ENCODE results near the gene AAMDC. TPM values are rescaled to one million over a fixed set of nuclear protein-coding genes. Genes with fewer than 3 reads are reported as not detected.

Gene AAMDC
- total RNA-seq = 10 to 100 TPM; 14.6 to 47.9 (median 36.7) TPM

DNA sequence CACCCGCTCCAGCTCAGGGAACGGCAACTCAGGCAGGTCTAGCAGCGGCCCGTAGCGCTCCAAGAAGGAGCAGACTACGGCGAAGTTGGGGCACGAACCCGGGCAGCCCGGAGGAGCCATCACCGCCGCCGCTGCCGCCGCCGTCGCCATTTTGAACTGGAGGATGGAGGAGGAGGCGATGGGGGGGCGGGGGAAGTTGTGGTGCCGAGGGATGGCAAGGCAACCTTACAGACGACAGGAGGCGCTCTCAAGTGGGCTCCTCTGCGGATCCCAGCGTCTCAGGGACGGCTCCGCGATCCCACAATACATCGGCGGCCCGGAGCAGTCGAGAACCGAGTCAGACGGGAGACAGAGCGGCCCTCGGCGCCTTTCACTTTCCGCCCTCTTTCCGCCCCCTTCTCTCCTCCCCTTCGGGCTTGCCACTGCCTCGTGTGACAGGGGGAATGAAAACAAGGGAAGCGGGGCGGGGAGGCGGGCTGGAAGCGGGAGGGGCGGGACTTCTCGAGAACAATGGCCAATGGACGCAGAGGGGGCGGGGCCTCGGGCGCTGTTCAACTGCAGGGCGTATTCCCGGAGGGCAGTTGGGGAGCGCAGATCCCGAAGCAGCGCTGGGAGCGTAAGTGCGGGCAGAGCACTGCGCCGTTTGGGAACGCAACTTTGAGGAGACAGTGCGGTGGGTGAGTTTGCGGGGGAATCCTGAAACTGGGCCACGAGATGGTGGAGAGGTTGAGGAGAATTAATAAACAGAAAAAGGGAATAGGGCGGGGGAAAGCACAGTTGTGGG is at the start of gene AAMDC, which contains the start of gene RSF1:
AAMDC (plus strand) TSS at position 580 of the 784 bp plus-strand sequence. CDS start 21,353 bp downstream, outside the sequence.
RSF1 (minus strand) TSS at position 158 of the 784 bp plus-strand sequence; CDS start at position 150, 8 bp downstream.
- peak within 1 kb of the TSS; percentile 93 for H3K27ac ChIP-seq
- TF ChIP-seq, protein P1, sequence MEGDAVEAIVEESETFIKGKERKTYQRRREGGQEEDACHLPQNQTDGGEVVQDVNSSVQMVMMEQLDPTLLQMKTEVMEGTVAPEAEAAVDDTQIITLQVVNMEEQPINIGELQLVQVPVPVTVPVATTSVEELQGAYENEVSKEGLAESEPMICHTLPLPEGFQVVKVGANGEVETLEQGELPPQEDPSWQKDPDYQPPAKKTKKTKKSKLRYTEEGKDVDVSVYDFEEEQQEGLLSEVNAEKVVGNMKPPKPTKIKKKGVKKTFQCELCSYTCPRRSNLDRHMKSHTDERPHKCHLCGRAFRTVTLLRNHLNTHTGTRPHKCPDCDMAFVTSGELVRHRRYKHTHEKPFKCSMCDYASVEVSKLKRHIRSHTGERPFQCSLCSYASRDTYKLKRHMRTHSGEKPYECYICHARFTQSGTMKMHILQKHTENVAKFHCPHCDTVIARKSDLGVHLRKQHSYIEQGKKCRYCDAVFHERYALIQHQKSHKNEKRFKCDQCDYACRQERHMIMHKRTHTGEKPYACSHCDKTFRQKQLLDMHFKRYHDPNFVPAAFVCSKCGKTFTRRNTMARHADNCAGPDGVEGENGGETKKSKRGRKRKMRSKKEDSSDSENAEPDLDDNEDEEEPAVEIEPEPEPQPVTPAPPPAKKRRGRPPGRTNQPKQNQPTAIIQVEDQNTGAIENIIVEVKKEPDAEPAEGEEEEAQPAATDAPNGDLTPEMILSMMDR (IDR thresholded peaks at IDR 0.05) = peak; percentile 46 to 88
- TF ChIP-seq POLR2A (IDR thresholded peaks at IDR 0.05) (no peak), POLR2AphosphoS5 (IDR thresholded peaks at IDR 0.05) (peak in 1 of 3 donors; percentile 47)
- no peaks in the 10 kb centered on the region for H3K36me3 ChIP-seq
- H3K4me1 ChIP-seq = peaks cover 34% of the 10 kb centered on the region
- H3K27me3 ChIP-seq = no peaks in the 10 kb centered on the region
- WGBS = under 1% methylated on average over 41 of the region's 64 CpGs
- H3K9me3 ChIP-seq = no peaks in the 10 kb centered on the region
- DNase-seq (ENCODE audit: low spot score in 2 of 2) = peak; percentile 99 to 100
- H3K4me3 ChIP-seq = peak within 1 kb of the TSS; percentile 95

DNA sequence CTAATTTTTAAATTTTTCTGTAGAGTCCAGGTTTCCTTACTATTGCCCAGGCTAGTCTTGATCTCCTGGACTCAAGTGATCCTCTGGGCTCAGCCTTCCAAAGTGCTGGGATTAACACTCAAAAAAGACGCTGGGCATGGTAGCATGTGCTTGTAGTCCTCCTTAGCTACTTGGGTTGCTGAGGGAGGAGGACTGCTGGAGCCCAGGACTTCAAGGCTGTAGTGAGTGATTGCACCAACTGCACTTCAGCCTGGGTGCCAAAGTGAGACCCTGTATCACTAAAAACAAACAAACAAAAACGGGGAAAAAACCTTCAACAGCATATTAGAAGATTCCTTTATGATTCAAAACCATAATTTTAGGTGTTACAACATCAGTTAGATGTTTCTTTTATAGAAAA is 45.0 kb upstream of the AAMDC start:
- Histone ChIP-seq H3K9me3 (no peaks in the 10 kb centered on the region), H3K27me3 (no peaks in the 10 kb centered on the region), H3K4me3 (no peak overlapping the region), H3K4me1 (no peaks in the 10 kb centered on the region), H3K27ac (no peak overlapping the region), H3K36me3 (no peaks in the 10 kb centered on the region)
- TF ChIP-seq EP300 (IDR thresholded peaks at IDR 0.05) = no peak
- TF ChIP-seq, protein P1 (IDR thresholded peaks at IDR 0.05) = no peak
- no peak for TF ChIP-seq POLR2AphosphoS5 (IDR thresholded peaks at IDR 0.05)
- no peak for TF ChIP-seq POLR2A (IDR thresholded peaks at IDR 0.05)
- DNase-seq (ENCODE audit: low spot score in 2 of 2) = no peak
- 76% methylated on average over 2 of the region's 2 CpGs for WGBS

GRCh38 chr11:77776455-77776854 is 44.5 kb upstream of the AAMDC start:
- DNase-seq (ENCODE audit: low spot score in 2 of 2) = no peak

GRCh38 chr11:77778118-77778517 is 42.8 kb upstream of the AAMDC start:
- no peaks in the 10 kb centered on the region for H3K36me3 ChIP-seq
- H3K27ac ChIP-seq = no peak overlapping the region
- TF ChIP-seq, protein P1 (IDR thresholded peaks at IDR 0.05) = no peak
- TF ChIP-seq POLR2AphosphoS5 (IDR thresholded peaks at IDR 0.05) (no peak), POLR2A (IDR thresholded peaks at IDR 0.05) (no peak)
- H3K4me3 ChIP-seq = no peak overlapping the region
- no peak for DNase-seq (ENCODE audit: low spot score in 2 of 2)
- WGBS = 100% methylated on average over 1 of the region's 1 CpG
- H3K4me1 ChIP-seq = no peaks in the 10 kb centered on the region
- H3K27me3 ChIP-seq = no peaks in the 10 kb centered on the region
- no peaks in the 10 kb centered on the region for H3K9me3 ChIP-seq

More at GRCh38 chr11:77776455-77776854, 44.5 kb upstream of the AAMDC start:
- Histone ChIP-seq H3K36me3 (no peaks in the 10 kb centered on the region), H3K4me3 (no peak overlapping the region), H3K4me1 (no peaks in the 10 kb centered on the region), H3K27me3 (no peaks in the 10 kb centered on the region), H3K27ac (no peak overlapping the region), H3K9me3 (no peaks in the 10 kb centered on the region)
- 82% methylated on average over 1 of the region's 1 CpG for whole genome bisulfite sequencing
- TF ChIP-seq POLR2A (IDR thresholded peaks at IDR 0.05) (no peak), POLR2AphosphoS5 (IDR thresholded peaks at IDR 0.05) (no peak), EP300 (IDR thresholded peaks at IDR 0.05) (no peak)
- TF ChIP-seq, protein P1 (IDR thresholded peaks at IDR 0.05) = peak in 1 of 2 donors; percentile 9

GRCh38 chr11:77778549-77778948 is 42.4 kb upstream of the AAMDC start:
- WGBS = 13% methylated on average over 1 of the region's 1 CpG
- TF ChIP-seq POLR2AphosphoS5 (IDR thresholded peaks at IDR 0.05) (no peak), POLR2A (IDR thresholded peaks at IDR 0.05) (no peak), EP300 (IDR thresholded peaks at IDR 0.05) (no peak)
- TF ChIP-seq, protein P1 (IDR thresholded peaks at IDR 0.05) = no peak
- Histone ChIP-seq H3K27ac (no peak overlapping the region), H3K27me3 (no peaks in the 10 kb centered on the region), H3K4me3 (no peak overlapping the region), H3K9me3 (no peaks in the 10 kb centered on the region), H3K36me3 (no peaks in the 10 kb centered on the region), H3K4me1 (no peaks in the 10 kb centered on the region)
- no peak for DNase-seq (ENCODE audit: low spot score in 2 of 2)

Data from suprapubic skin (tissue), 4 donors.